ENCODE results near the gene SCGB3A2. TPM values are rescaled to one million over a fixed set of nuclear protein-coding genes. Genes with fewer than 3 reads are reported as not detected.

SCGB3A2 gene
- polyA plus RNA-seq, 1 donor (not counting 4 experiments of a cell fraction or from before 2014, with no cell fraction given) = not detected

- Histone ChIP-seq H3K9me3 (ENCODE audit: control insufficient read depth, low read depth, low read length) (no peaks in the 10 kb centered on the region), H3K4me2 (ENCODE audit: control insufficient read depth, extremely low read depth, insufficient read depth, low read depth, low read length) (no peak overlapping the region), H4K20me1 (ENCODE audit: control insufficient read depth, extremely low read depth, insufficient read depth, low read length) (no peaks in the 10 kb centered on the region), H3K9ac (ENCODE audit: control insufficient read depth, extremely low read depth, insufficient read depth, low read length) (no peak overlapping the region), H3K79me2 (ENCODE audit: control insufficient read depth, insufficient read depth, low read length) (no peaks in the 10 kb centered on the region), H3K4me1 (ENCODE audit: control insufficient read depth, extremely low read depth, insufficient read depth, low read length) (no peaks in the 10 kb centered on the region), H3K4me3 (ENCODE audit: control insufficient read depth in 2 of 3, extremely low read depth in 1 of 3, insufficient read depth in 2 of 3, low read depth in 1 of 3, low read length in 3 of 3) (no peak overlapping the region), H3K27ac (ENCODE audit: control insufficient read depth, insufficient read depth, low read length) (no peak overlapping the region), H3K27me3 (ENCODE audit: control insufficient read depth, extremely low read depth, insufficient read depth, low read length) (peaks cover 4% of the 10 kb centered on the region), H2AFZ (ENCODE audit: control insufficient read depth, low read length) (no peak overlapping the region), H3K36me3 (ENCODE audit: control insufficient read depth in 2 of 2, extremely low read depth in 1 of 2, insufficient read depth in 2 of 2, low read length in 2 of 2) (no peaks in the 10 kb centered on the region), H3K9me1 (ENCODE audit: control insufficient read depth, extremely low read depth, insufficient read depth, low read length) (no peaks in the 10 kb centered on the region)
- TF ChIP-seq, protein P1, sequence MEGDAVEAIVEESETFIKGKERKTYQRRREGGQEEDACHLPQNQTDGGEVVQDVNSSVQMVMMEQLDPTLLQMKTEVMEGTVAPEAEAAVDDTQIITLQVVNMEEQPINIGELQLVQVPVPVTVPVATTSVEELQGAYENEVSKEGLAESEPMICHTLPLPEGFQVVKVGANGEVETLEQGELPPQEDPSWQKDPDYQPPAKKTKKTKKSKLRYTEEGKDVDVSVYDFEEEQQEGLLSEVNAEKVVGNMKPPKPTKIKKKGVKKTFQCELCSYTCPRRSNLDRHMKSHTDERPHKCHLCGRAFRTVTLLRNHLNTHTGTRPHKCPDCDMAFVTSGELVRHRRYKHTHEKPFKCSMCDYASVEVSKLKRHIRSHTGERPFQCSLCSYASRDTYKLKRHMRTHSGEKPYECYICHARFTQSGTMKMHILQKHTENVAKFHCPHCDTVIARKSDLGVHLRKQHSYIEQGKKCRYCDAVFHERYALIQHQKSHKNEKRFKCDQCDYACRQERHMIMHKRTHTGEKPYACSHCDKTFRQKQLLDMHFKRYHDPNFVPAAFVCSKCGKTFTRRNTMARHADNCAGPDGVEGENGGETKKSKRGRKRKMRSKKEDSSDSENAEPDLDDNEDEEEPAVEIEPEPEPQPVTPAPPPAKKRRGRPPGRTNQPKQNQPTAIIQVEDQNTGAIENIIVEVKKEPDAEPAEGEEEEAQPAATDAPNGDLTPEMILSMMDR (optimal IDR thresholded peaks at IDR 0.05 in 1 of 3, IDR thresholded peaks at IDR 0.05 in 1 of 3, conservative IDR thresholded peaks at IDR 0.05 in 1 of 3; ENCODE audit: extremely low read depth in 1 of 3, insufficient read depth in 2 of 3, low read length in 3 of 3) = no peak
- TF ChIP-seq EZH2 (IDR thresholded peaks at IDR 0.05; ENCODE audit: low read length) = no peak
- DNase-seq (ENCODE audit: low read depth, low spot score) (no peak), FAIRE-seq (no peak)
- dilution Hi-C loops (cut with MboI; ENCODE audit: extremely low pct_ligation_motif_present, low sequenced_read_pairs) = no loop called here
These were observed 2.0 kb downstream of the SCGB3A2 start for GRCh38 chr5:147880487-147880886.

GRCh38 chr5:147882586-147883313, 4.2 kb downstream of the SCGB3A2 start:
- Histone ChIP-seq H3K4me2 (ENCODE audit: control insufficient read depth, extremely low read depth, insufficient read depth, low read depth, low read length) (no peak overlapping the region), H3K9me1 (ENCODE audit: control insufficient read depth, extremely low read depth, insufficient read depth, low read length) (no peaks in the 10 kb centered on the region), H3K4me3 (ENCODE audit: control insufficient read depth in 2 of 3, extremely low read depth in 1 of 3, insufficient read depth in 2 of 3, low read depth in 1 of 3, low read length in 3 of 3) (no peak overlapping the region), H2AFZ (ENCODE audit: control insufficient read depth, low read length) (no peak overlapping the region), H3K79me2 (ENCODE audit: control insufficient read depth, insufficient read depth, low read length) (no peaks in the 10 kb centered on the region), H3K36me3 (ENCODE audit: control insufficient read depth in 2 of 2, extremely low read depth in 1 of 2, insufficient read depth in 2 of 2, low read length in 2 of 2) (no peaks in the 10 kb centered on the region), H4K20me1 (ENCODE audit: control insufficient read depth, extremely low read depth, insufficient read depth, low read length) (no peaks in the 10 kb centered on the region), H3K9me3 (ENCODE audit: control insufficient read depth, low read depth, low read length) (no peaks in the 10 kb centered on the region), H3K27me3 (ENCODE audit: control insufficient read depth, extremely low read depth, insufficient read depth, low read length) (peaks cover under 1% of the 10 kb centered on the region), H3K4me1 (ENCODE audit: control insufficient read depth, extremely low read depth, insufficient read depth, low read length) (peaks cover 2% of the 10 kb centered on the region), H3K27ac (ENCODE audit: control insufficient read depth, insufficient read depth, low read length) (no peak overlapping the region), H3K9ac (ENCODE audit: control insufficient read depth, extremely low read depth, insufficient read depth, low read length) (no peak overlapping the region)
- no peak for TF ChIP-seq EZH2 (IDR thresholded peaks at IDR 0.05; ENCODE audit: low read length)
- TF ChIP-seq, protein P1 (optimal IDR thresholded peaks at IDR 0.05 in 1 of 3, IDR thresholded peaks at IDR 0.05 in 1 of 3, conservative IDR thresholded peaks at IDR 0.05 in 1 of 3; ENCODE audit: extremely low read depth in 1 of 3, insufficient read depth in 2 of 3, low read length in 3 of 3) = no peak
- DNase-seq (ENCODE audit: low read depth, low spot score) (no peak), FAIRE-seq (no peak)
- dilution Hi-C loops (cut with MboI; ENCODE audit: extremely low pct_ligation_motif_present, low sequenced_read_pairs) = no loop called here
